HFF-Myc (cell line): ENCODE results near the gene TPRN.

Source experiments
- DNase-seq: peaks from one replicate; pipeline ENCODE4 v3.0.0-alpha.2; 2011; ENCODE audit warnings: low read depth; ENCODE audit errors: extremely low read depth
- H3K4me3 ChIP-seq: replicated peaks from 2 replicates; pipeline ENCODE4 v1.5.1; 2011; ENCODE audit warnings: low read depth, mild to moderate bottlenecking, control low read depth, low read length
- CTCF ChIP-seq: IDR thresholded peaks from 2 replicates; pipeline ENCODE4 v1.5.1; 2012; ENCODE audit warnings: mild to moderate bottlenecking, low read depth, low read length, control low read depth; ENCODE audit errors: missing control alignments

TPRN gene

GRCh38 chr9:137234055-137234697 is 33.6 kb upstream of the TPRN start:
- no peak for TF ChIP-seq CTCF
- H3K4me3 ChIP-seq: no peak overlapping the region
- DNase-seq: no peak

- H3K4me3 ChIP-seq: no peak overlapping the region
- no peak for DNase-seq
- no peak for TF ChIP-seq CTCF
Observed at GRCh38 chr9:137233143-137233980, 32.8 kb upstream of the TPRN start.

GRCh38 chr9:137232510-137232909 is 32.0 kb upstream of the TPRN start:
- no peak for TF ChIP-seq CTCF
- no peak for DNase-seq
- H3K4me3 ChIP-seq: no peak overlapping the region

GRCh38 chr9:137232101-137232500 is 31.6 kb upstream of the TPRN start:
- DNase-seq: no peak
- H3K4me3 ChIP-seq: no peak overlapping the region
- TF ChIP-seq CTCF: no peak

- no peak overlapping the region for H3K4me3 ChIP-seq
- TF ChIP-seq CTCF: no peak
- DNase-seq: no peak
Observed at GRCh38 chr9:137231372-137232039, 31.0 kb upstream of the TPRN start.

GRCh38 chr9:137230705-137231371 is 30.3 kb upstream of the TPRN start, which contains the start of gene SLC34A3:
Gene SLC34A3, plus strand, starts transcription at chr9:137230901. Its CDS starts 802 bp downstream, at chr9:137231703.
- no peak for DNase-seq
- no peak within 1 kb of the TSS for H3K4me3 ChIP-seq
- TF ChIP-seq CTCF: no peak
